Measurements from ENCODE around the gene CDC20B.

CDC20B gene

GRCh38 chr5:55172937-55173686 lies at the start of gene CDC20B:
Gene CDC20B, minus strand, starts transcription at chr5:55173177. Its CDS starts 177 bp downstream, at chr5:55173000.
- no peak for DNase-seq

GRCh38 chr5:55222092-55222984 lies 49.4 kb upstream of the CDC20B start:
- DNase-seq = no peak

GRCh38 chr5:55220433-55221185 lies 47.6 kb upstream of the CDC20B start:
- DNase-seq = no peak

- DNase-seq = no peak
Measured at GRCh38 chr5:55219770-55220169, 46.8 kb upstream of the CDC20B start.

- DNase-seq = no peak
Measured at GRCh38 chr5:55218967-55219366, 46.0 kb upstream of the CDC20B start.

- peak; percentile 21 for DNase-seq
Measured at GRCh38 chr5:55211184-55211874, 38.4 kb upstream of the CDC20B start.

GRCh38 chr5:55205001-55205400 lies 32.0 kb upstream of the CDC20B start:
- no peak for DNase-seq

GRCh38 chr5:55191165-55191564 lies 18.2 kb upstream of the CDC20B start:
- no peak for DNase-seq

GRCh38 chr5:55188656-55189540 lies 15.9 kb upstream of the CDC20B start:
- DNase-seq = peak; percentile 53

GRCh38 chr5:55187370-55187769 lies 14.4 kb upstream of the CDC20B start:
- no peak for DNase-seq

GRCh38 chr5:55180016-55180415 lies 7.0 kb upstream of the CDC20B start:
- DNase-seq = no peak

GRCh38 chr5:55177078-55177477 lies 4.1 kb upstream of the CDC20B start:
- DNase-seq = no peak

- no peak for DNase-seq
Measured at GRCh38 chr5:55176176-55176818, 3.3 kb upstream of the CDC20B start.

GRCh38 chr5:55175781-55176175 lies 2.8 kb upstream of the CDC20B start:
- DNase-seq = no peak

GRCh38 chr5:55173687-55174230 lies 782 bp upstream of the CDC20B start:
- DNase-seq = no peak

GRCh38 chr5:55172051-55172899 lies 702 bp downstream of the CDC20B start:
- peak; percentile 27 for DNase-seq

- DNase-seq = no peak
Measured at GRCh38 chr5:55171471-55171870, 1.5 kb downstream of the CDC20B start.

- no peak for DNase-seq
Measured at GRCh38 chr5:55162666-55163065, 10.3 kb downstream of the CDC20B start.

GRCh38 chr5:55160493-55161209 lies 12.3 kb downstream of the CDC20B start:
- no peak for DNase-seq

Measured in NCI-H2081 treated with DMSO at 0.1 percent for 48 hours (cell line).